CD4-positive, alpha-beta T cell (primary cell): ENCODE data around the gene GGT7. TPM values are rescaled to one million over a fixed set of nuclear protein-coding genes. Genes with fewer than 3 reads are reported as not detected.

Source experiments
- ATAC-seq: fragments of 200-7000 bp; cut with Tn5 transposase; one replicate; pipeline ENCODE4 v1.10.0; 2022; ENCODE audit warnings: mild to moderate bottlenecking; ENCODE audit not compliant: poor library complexity
- CTCF ChIA-PET: fragments of 350-600 bp; sonication (Branson Sonifier 250); formaldehyde crosslinking; loops from one replicate; lab custom pipeline; 2021; ENCODE audit warnings: antibody characterized with exemption, inconsistent platforms; lab: Charles Lee
- POLR2A ChIA-PET: fragments of 350-600 bp; sonication (Branson Sonifier 250); formaldehyde crosslinking; loops from one replicate; lab custom pipeline; 2021; ENCODE audit warnings: antibody characterized with exemption, inconsistent platforms; lab: Charles Lee
- DNase-seq, 14 experiments: peaks; one replicate each; pipeline ENCODE4 v3.0.0-alpha.2; 2013 to 2020; ENCODE audit warnings: mixed read lengths in 2 of 14
- H3K27ac ChIP-seq, 2 donors: one replicate each; pipeline versions ENCODE4 v1.5.1 to v1.7.0; 2013; ENCODE audit warnings: low read length in 2 of 2, low read depth in 1 of 2, mild to moderate bottlenecking in 1 of 2
- H3K27me3 ChIP-seq, 2 experiments: 1 replicate in 1 of 2; 2 replicates in 1 of 2; pipeline versions ENCODE4 v1.6.1 to v1.7.0; 2013; ENCODE audit warnings: low read length in 2 of 2, control low read depth in 1 of 2, mild to moderate bottlenecking in 1 of 2, moderate library complexity in 1 of 2; ENCODE audit not compliant: insufficient read depth in 2 of 2, control insufficient read depth in 1 of 2
- H3K36me3 ChIP-seq: one replicate; pipeline ENCODE4 v1.6.1; 2013; ENCODE audit warnings: low read length, control low read depth; ENCODE audit not compliant: insufficient read depth
- H3K4me1 ChIP-seq: one replicate; pipeline ENCODE4 v1.6.1; 2013; ENCODE audit warnings: low read length, control low read depth; ENCODE audit not compliant: insufficient read depth
- H3K4me3 ChIP-seq: one replicate; pipeline ENCODE4 v1.5.1; 2013; ENCODE audit warnings: mild to moderate bottlenecking, low read length, moderate library complexity
- H3K9me3 ChIP-seq, 2 experiments: 1 replicate in 1 of 2; 2 replicates in 1 of 2; pipeline versions ENCODE4 v1.6.1 to v1.7.0; 2013; ENCODE audit warnings: low read length in 2 of 2, mild to moderate bottlenecking in 2 of 2, control low read depth in 1 of 2, moderate library complexity in 1 of 2; ENCODE audit not compliant: control insufficient read depth in 1 of 2, insufficient read depth in 1 of 2
- H3K27ac Mint-ChIP-seq: one replicate; pipeline ENCODE4 v1.8.0; 2020; ENCODE audit warnings: mixed read lengths
- H3K27me3 Mint-ChIP-seq: one replicate; pipeline ENCODE4 v1.8.0; 2021; ENCODE audit warnings: mixed read lengths
- H3K36me3 Mint-ChIP-seq: one replicate; pipeline ENCODE4 v1.8.0; 2021; ENCODE audit warnings: low read depth, mixed read lengths
- H3K4me1 Mint-ChIP-seq: one replicate; pipeline ENCODE4 v1.8.0; 2021; ENCODE audit warnings: low read depth, mixed read lengths
- H3K4me3 Mint-ChIP-seq: one replicate; pipeline ENCODE4 v1.8.0; 2020; ENCODE audit warnings: mild to moderate bottlenecking, mixed read lengths
- H3K9me3 Mint-ChIP-seq: one replicate; pipeline ENCODE4 v1.8.0; 2020; ENCODE audit warnings: mixed read lengths
- intact Hi-C, 2 experiments: fragments of 100-400 bp; cut with DNase I in 1 of 2; cut with micrococcal nuclease in 1 of 2; formaldehyde crosslinking; loops; one replicate each; pipeline versions ENCODE4 v1.15.1 to v1.9.0; 2023 to 2025; cut with DNase I, micrococcal nuclease
- total RNA-seq, 174 experiments: library from RNA in 2 of 174; stranded (reverse) in 2 of 174; gene quantifications; one replicate each; pipeline ENCODE4 v1.2.3 and lab custom pipeline; 2021 to 2026
- TF ChIP-seq, protein P1 (sequence below): fragments of 200-600 bp; IDR thresholded peaks from one replicate; pipeline ENCODE4 v1.8.0; 2022; ENCODE audit warnings: antibody characterized with exemption, mild to moderate bottlenecking

GGT7 gene
- total RNA-seq, 2 experiments from 2014 or later, result 32.4 to 32.6 TPM

GRCh38 chr20:34824806-34825529 lies 47.7 kb downstream of the GGT7 start:
- H3K36me3 Mint-ChIP-seq, result peaks cover 19% of the 10 kb centered on the region
- peak; percentile 81 for ATAC-seq
- Histone ChIP-seq H3K27me3 (no peaks in the 10 kb centered on the region), H3K36me3 (no peaks in the 10 kb centered on the region), H3K4me1 (peaks cover 42% of the 10 kb centered on the region), H3K9me3 (no peaks in the 10 kb centered on the region), H3K27ac (peak overlapping the region; percentile 35 to 66), H3K4me3 (peak overlapping the region; percentile 70)
- TF ChIP-seq, protein P1, sequence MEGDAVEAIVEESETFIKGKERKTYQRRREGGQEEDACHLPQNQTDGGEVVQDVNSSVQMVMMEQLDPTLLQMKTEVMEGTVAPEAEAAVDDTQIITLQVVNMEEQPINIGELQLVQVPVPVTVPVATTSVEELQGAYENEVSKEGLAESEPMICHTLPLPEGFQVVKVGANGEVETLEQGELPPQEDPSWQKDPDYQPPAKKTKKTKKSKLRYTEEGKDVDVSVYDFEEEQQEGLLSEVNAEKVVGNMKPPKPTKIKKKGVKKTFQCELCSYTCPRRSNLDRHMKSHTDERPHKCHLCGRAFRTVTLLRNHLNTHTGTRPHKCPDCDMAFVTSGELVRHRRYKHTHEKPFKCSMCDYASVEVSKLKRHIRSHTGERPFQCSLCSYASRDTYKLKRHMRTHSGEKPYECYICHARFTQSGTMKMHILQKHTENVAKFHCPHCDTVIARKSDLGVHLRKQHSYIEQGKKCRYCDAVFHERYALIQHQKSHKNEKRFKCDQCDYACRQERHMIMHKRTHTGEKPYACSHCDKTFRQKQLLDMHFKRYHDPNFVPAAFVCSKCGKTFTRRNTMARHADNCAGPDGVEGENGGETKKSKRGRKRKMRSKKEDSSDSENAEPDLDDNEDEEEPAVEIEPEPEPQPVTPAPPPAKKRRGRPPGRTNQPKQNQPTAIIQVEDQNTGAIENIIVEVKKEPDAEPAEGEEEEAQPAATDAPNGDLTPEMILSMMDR, result no peak
- intact Hi-C loops, result loop anchor here (1.0 to 5.0 kb wide), 7 partner anchors 48 to 523 kb away; partner anchors contain the start of genes GSS (in 2 of the 2), MYH7B (in 2 of the 2), AHCY (in 1 of the 2) and GGT7 (in 1 of the 2)
- no peaks in the 10 kb centered on the region for H3K27me3 Mint-ChIP-seq
- POLR2A ChIA-PET, result interaction anchor here (0.7 to 1.4 kb wide), 7 partner anchors 12 to 713 kb away, joined by 3 to 7 read pairs (median 3); partner anchors contain the start of genes EDEM2, EIF2S2, MMP24OS and PIGU
- peak overlapping the region; percentile 92 for H3K27ac Mint-ChIP-seq
- H3K4me1 Mint-ChIP-seq, result peaks cover 52% of the 10 kb centered on the region
- CTCF ChIA-PET, result interaction anchor here (1.0 to 1.1 kb wide), 2 partner anchors 55 to 131 kb away, joined by 3 to 4 read pairs; partner anchors contain the start of genes GSS and MYH7B
- peak; percentile 40 to 86 (median 60) for DNase-seq
- peak overlapping the region; percentile 99 for H3K4me3 Mint-ChIP-seq
- H3K9me3 Mint-ChIP-seq, result no peaks in the 10 kb centered on the region

DNA sequence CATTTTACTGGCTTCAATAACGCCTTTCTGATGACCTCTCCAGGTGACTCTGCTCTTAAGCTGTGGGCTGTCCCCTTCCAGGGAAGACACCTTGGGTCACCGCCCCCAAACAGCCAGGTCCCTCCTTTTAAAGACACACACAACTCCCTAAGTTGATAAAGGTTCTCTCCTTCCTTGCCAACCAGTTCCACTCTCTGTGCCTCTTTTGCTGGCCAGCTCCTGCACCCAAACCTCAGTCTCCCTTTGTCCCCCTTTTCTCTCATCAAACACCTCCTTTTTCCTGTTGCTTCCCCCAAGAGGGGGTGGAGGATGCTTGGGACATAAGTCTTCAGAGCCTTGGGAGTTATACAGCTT lies 48.2 kb downstream of the GGT7 start:
- no peaks in the 10 kb centered on the region for H3K27me3 ChIP-seq
- H3K4me1 ChIP-seq, result peaks cover 44% of the 10 kb centered on the region
- Mint-ChIP-seq H3K27ac (peak overlapping the region; percentile 92), H3K27me3 (no peaks in the 10 kb centered on the region), H3K9me3 (no peaks in the 10 kb centered on the region), H3K4me3 (peak overlapping the region; percentile 99), H3K36me3 (peaks cover 19% of the 10 kb centered on the region), H3K4me1 (peaks cover 57% of the 10 kb centered on the region)
- DNase-seq (peak; percentile 47 to 84 (median 68)), ATAC-seq (peak; percentile 55)
- ChIA-PET POLR2A (interaction anchor here (0.7 to 1.4 kb wide), 7 partner anchors 12 to 712 kb away, joined by 3 to 7 read pairs (median 3); partner anchors contain the start of genes EDEM2, EIF2S2, MMP24OS and PIGU), CTCF (interaction anchor here (0.6 to 1.1 kb wide), 4 partner anchors 55 to 194 kb away, joined by 3 to 4 read pairs (median 4); partner anchors contain the start of genes GSS and MYH7B)
- no peaks in the 10 kb centered on the region for H3K36me3 ChIP-seq
- H3K27ac ChIP-seq, result peak overlapping the region; percentile 35 to 66
- peak overlapping the region; percentile 70 for H3K4me3 ChIP-seq
- TF ChIP-seq, protein P1, result no peak
- H3K9me3 ChIP-seq, result no peaks in the 10 kb centered on the region
- intact Hi-C loops, result loop anchor here (2.0 to 5.0 kb wide), 5 partner anchors 48 to 522 kb away; partner anchors contain the start of genes AHCY (in 1 of the 2), GGT7 (in 1 of the 2), GSS (in 1 of the 2) and MMP24OS (in 1 of the 2)

DNA sequence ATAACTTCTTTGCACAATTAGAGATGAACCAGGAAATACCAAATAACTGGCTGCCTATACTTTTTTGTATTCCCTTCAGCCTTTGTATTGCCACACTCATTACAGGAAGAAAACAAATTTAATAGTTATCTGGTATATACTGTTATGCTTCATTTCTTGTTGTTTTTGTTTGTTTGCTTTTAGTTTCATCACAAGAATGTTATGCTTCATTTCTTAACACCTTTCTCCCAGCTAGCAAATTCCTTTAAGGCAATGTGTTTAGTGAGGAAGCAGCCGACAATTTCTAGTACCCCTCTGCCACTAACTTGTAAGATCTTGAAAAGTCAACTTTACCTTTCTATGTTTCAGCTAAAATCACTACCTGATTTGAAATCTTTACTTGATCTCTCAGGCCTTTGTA lies 48.6 kb downstream of the GGT7 start:
- Mint-ChIP-seq H3K4me3 (peak overlapping the region; percentile 99), H3K27me3 (no peaks in the 10 kb centered on the region), H3K4me1 (peaks cover 61% of the 10 kb centered on the region), H3K9me3 (no peaks in the 10 kb centered on the region), H3K36me3 (peaks cover 19% of the 10 kb centered on the region), H3K27ac (peak overlapping the region; percentile 92)
- Histone ChIP-seq H3K27me3 (no peaks in the 10 kb centered on the region), H3K4me3 (peak overlapping the region; percentile 70), H3K4me1 (peaks cover 44% of the 10 kb centered on the region), H3K9me3 (no peaks in the 10 kb centered on the region), H3K27ac (no peak overlapping the region), H3K36me3 (no peaks in the 10 kb centered on the region)
- DNase-seq (no peak), ATAC-seq (no peak)
- POLR2A ChIA-PET, result interaction anchor here (0.7 to 1.4 kb wide), 5 partner anchors 12 to 454 kb away, joined by 3 to 7 read pairs (median 3); partner anchors contain the start of genes EDEM2 and MMP24OS
- TF ChIP-seq, protein P1, result no peak
- CTCF ChIA-PET, result interaction anchor here (0.6 to 1.1 kb wide), 4 partner anchors 54 to 195 kb away, joined by 3 to 4 read pairs (median 4); partner anchors contain the start of genes GSS and MYH7B
- intact Hi-C loops, result loop anchor here (2.0 to 5.0 kb wide), 5 partner anchors 49 to 522 kb away; partner anchors contain the start of genes AHCY (in 1 of the 2), GGT7 (in 1 of the 2), GSS (in 1 of the 2) and MMP24OS (in 1 of the 2)
